Neural progenitor cell (in vitro differentiated cells): ENCODE data around the gene UNC5B.

ENCODE experiments used
- EZH2 ChIP-seq: fragments of 200-600 bp; sonication (generic); IDR thresholded peaks from 2 replicates; pipeline ENCODE4 v1.6.1; 2017; ENCODE audit warnings: antibody characterized with exemption, mild to moderate bottlenecking, moderate library complexity
- TF ChIP-seq, protein P1 (sequence below): fragments of 200-600 bp; sonication (generic); IDR thresholded peaks from 2 replicates; pipeline ENCODE4 v1.5.1; 2017; ENCODE audit warnings: antibody characterized with exemption, mild to moderate bottlenecking

DNA sequence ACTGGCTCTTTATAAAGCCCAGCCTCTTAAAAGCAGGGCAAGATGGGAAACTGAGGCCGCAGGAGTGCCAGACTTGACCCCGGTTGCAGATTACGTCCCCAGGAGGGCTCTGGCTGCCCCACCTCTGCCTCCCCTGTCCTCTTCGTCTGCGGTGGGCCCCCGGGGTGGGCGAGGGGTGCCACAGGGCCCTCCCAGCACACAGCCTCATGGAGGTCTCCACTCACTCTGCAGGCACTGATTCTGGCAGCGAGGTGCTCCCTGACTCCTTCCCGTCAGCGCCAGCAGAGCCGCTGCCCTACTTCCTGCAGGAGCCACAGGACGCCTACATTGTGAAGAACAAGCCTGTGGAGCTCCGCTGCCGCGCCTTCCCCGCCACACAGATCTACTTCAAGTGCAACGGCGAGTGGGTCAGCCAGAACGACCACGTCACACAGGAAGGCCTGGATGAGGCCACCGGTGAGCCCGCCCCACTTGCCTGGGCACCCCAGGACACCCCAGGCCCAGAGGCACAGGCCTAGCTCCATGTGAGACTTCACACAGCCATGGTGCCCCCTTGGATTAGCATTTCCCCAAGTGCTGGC lies 67.3 kb downstream of the UNC5B start:
- TF ChIP-seq, protein P1, sequence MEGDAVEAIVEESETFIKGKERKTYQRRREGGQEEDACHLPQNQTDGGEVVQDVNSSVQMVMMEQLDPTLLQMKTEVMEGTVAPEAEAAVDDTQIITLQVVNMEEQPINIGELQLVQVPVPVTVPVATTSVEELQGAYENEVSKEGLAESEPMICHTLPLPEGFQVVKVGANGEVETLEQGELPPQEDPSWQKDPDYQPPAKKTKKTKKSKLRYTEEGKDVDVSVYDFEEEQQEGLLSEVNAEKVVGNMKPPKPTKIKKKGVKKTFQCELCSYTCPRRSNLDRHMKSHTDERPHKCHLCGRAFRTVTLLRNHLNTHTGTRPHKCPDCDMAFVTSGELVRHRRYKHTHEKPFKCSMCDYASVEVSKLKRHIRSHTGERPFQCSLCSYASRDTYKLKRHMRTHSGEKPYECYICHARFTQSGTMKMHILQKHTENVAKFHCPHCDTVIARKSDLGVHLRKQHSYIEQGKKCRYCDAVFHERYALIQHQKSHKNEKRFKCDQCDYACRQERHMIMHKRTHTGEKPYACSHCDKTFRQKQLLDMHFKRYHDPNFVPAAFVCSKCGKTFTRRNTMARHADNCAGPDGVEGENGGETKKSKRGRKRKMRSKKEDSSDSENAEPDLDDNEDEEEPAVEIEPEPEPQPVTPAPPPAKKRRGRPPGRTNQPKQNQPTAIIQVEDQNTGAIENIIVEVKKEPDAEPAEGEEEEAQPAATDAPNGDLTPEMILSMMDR, result no peak
- no peak for TF ChIP-seq EZH2
